AG04450 (cell line): ENCODE measurements around the gene PNMA8B. TPM values are rescaled to one million over a fixed set of nuclear protein-coding genes. Genes with fewer than 3 reads are reported as not detected.

ENCODE experiments used
- CTCF ChIA-PET: fragments of 300-600, 350-600 bp; formaldehyde crosslinking; extraction: SDS; loops from one replicate; lab custom pipeline; 2022; ENCODE audit warnings: antibody characterized with exemption, inconsistent platforms; lab: Charles Lee
- POLR2A ChIA-PET: fragments of 350-600 bp; formaldehyde crosslinking; extraction: SDS; loops from one replicate; lab custom pipeline; 2021; ENCODE audit warnings: antibody characterized with exemption, inconsistent platforms; lab: Yijun Ruan, JAX
- DNase-seq: peaks from one replicate; pipeline ENCODE4 v3.0.0-alpha.2; 2011; ENCODE audit warnings: low read depth, low spot score
- H3K27ac ChIP-seq: one replicate; pipeline ENCODE4 v1.5.1; 2012; ENCODE audit warnings: low read depth, low read length, control low read depth
- H3K27me3 ChIP-seq: one replicate; pipeline ENCODE4 v1.6.0; 2012; ENCODE audit warnings: low read length; ENCODE audit not compliant: control insufficient read depth, insufficient read depth
- H3K4me3 ChIP-seq: 2 replicates; pipeline ENCODE4 v1.5.1; 2011; ENCODE audit warnings: mild to moderate bottlenecking, low read depth, low read length, control low read depth
- H3K9me3 ChIP-seq: 2 replicates; pipeline ENCODE4 v1.5.1; 2012; ENCODE audit warnings: low read length; ENCODE audit not compliant: control insufficient read depth, insufficient read depth
- polyA plus RNA-seq: library from polyadenylated mRNA; depleted of rRNA; stranded (reverse); fragments of >200 nt; gene quantifications from 2 replicates; pipeline ENCODE4 v1.2.3, GENCODE V29; 2011
- TF ChIP-seq, protein P1 (sequence below): IDR thresholded peaks from 2 replicates; pipeline ENCODE4 v1.5.1; 2011; ENCODE audit warnings: low read depth, low read length, control low read depth, inconsistent platforms

PNMA8B gene
- polyA plus RNA-seq, 1 experiment = 0.17 TPM

GRCh38 chr19:46492841-46493235 lies 2.8 kb downstream of the PNMA8B start:
- ChIA-PET POLR2A (no interaction called here), CTCF (no interaction called here)
- H3K27me3 ChIP-seq = peaks cover 52% of the 10 kb centered on the region
- H3K4me3 ChIP-seq = no peak overlapping the region
- peaks cover 22% of the 10 kb centered on the region; the same call in 1 of the 2 replicates for H3K9me3 ChIP-seq
- TF ChIP-seq, protein P1, sequence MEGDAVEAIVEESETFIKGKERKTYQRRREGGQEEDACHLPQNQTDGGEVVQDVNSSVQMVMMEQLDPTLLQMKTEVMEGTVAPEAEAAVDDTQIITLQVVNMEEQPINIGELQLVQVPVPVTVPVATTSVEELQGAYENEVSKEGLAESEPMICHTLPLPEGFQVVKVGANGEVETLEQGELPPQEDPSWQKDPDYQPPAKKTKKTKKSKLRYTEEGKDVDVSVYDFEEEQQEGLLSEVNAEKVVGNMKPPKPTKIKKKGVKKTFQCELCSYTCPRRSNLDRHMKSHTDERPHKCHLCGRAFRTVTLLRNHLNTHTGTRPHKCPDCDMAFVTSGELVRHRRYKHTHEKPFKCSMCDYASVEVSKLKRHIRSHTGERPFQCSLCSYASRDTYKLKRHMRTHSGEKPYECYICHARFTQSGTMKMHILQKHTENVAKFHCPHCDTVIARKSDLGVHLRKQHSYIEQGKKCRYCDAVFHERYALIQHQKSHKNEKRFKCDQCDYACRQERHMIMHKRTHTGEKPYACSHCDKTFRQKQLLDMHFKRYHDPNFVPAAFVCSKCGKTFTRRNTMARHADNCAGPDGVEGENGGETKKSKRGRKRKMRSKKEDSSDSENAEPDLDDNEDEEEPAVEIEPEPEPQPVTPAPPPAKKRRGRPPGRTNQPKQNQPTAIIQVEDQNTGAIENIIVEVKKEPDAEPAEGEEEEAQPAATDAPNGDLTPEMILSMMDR = no peak
- DNase-seq = no peak
- H3K27ac ChIP-seq = no peak overlapping the region

DNA sequence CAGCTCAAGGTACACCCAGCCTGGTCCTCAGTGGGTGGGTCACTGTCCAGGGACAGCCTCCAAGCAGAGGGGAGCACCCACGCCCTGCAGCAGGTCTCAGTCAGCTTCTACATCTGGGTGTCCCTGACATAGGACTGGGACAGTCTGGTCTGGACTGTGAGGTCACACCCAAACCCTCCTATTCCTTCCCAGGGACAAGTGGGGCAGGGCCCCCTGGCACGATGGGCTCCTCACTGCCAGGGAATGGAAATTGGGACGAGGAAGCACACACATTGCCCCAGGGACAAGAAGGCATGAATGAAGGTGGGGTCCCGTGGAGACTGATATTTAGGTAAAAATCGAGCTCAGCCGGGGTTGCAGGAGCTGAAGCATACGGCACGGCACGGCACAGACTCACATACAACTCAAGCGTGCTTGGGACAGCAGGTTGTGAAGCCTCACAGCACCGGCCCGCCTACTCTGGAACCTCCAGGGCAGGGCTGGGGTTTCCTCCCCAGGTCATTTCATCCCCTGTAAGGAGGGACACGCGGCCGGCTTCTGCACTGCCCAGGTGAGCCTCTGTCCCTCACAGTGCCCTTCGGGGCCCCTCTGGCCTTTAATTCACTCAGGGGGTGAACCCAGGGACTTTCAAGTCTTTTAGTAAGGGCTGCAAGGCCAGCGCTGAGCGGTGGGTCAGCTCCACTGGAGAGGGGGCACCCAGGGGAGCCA lies 3.5 kb downstream of the PNMA8B start:
- TF ChIP-seq, protein P1 = no peak
- DNase-seq = no peak
- CTCF ChIA-PET = interaction anchor here (6.0 kb wide), 1 partner anchor 96 kb away, joined by 103 read pairs; no protein-coding TSS in a partner anchor

GRCh38 chr19:46490774-46491173 lies 4.9 kb downstream of the PNMA8B start:
- no peak for DNase-seq
- peaks cover 55% of the 10 kb centered on the region for H3K27me3 ChIP-seq
- H3K9me3 ChIP-seq = peaks cover 22% of the 10 kb centered on the region; the same call in 1 of the 2 replicates
- ChIA-PET CTCF (interaction anchor here (0.6 to 6.0 kb wide), 3 partner anchors 22 to 95 kb away, joined by 3 to 103 read pairs (median 3); no protein-coding TSS in a partner anchor), POLR2A (no interaction called here)
- no peak overlapping the region for H3K27ac ChIP-seq
- H3K4me3 ChIP-seq = no peak overlapping the region
- TF ChIP-seq, protein P1 = no peak

More for the DNA sequence above, 3.5 kb downstream of the PNMA8B start:
- H3K27me3 ChIP-seq = peaks cover 55% of the 10 kb centered on the region
- H3K4me3 ChIP-seq = no peak overlapping the region
- POLR2A ChIA-PET = no interaction called here
- H3K27ac ChIP-seq = no peak overlapping the region
- H3K9me3 ChIP-seq = peaks cover 22% of the 10 kb centered on the region; the same call in 1 of the 2 replicates

DNA sequence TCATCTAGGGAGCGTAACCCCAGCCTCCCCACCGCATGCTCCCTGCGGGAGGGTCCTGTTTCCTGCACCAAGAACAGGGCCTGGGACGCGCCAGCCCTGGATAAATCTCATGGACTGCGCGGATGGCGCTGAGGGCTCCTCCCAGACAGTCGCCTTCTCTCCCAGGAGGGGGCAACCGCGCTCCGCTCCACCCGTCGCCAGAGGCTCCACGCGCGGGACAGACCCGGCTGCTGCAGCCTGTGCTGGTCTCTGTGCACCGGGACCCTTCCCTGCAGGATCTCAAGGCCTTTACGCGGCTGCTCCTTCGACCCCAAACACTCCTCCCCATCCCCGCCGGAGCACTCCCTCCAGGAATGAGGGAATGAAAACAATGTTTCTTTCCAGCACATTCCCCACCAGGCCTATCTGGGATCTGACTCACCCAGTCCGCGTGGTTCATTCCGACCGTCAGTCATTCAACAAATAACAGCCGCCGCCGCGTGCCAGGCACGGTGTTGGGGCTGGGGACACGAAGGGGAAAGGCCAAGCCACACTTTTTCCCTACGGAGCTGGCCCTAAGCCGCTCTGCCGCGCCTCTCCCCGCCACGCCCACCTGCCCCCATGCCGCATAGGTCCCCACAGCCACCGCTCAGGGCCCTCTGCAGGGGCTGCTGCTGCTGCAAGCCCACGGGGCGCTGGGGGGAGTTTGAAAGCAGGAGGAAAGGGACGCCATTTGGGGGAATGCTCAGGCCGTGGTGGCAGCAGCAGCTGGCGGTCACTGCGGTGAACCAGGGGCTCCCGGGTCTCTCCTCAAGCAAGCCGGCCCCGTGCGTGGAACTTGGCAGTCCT lies 6.0 kb downstream of the PNMA8B start:
- ChIA-PET POLR2A (interaction anchor here (0.6 to 0.8 kb wide), 2 partner anchors 38 to 201 kb away, joined by 3 to 4 read pairs; no protein-coding TSS in a partner anchor), CTCF (interaction anchor here (1.0 to 6.0 kb wide), 4 partner anchors 9 to 94 kb away, joined by 3 to 103 read pairs (median 34); no protein-coding TSS in a partner anchor)
- Histone ChIP-seq H3K27me3 (peaks cover 50% of the 10 kb centered on the region), H3K9me3 (peaks cover 16% of the 10 kb centered on the region; the same call in 1 of the 2 replicates), H3K4me3 (no peak overlapping the region), H3K27ac (no peak overlapping the region)
- DNase-seq = no peak
- TF ChIP-seq, protein P1 = peak; percentile 37
